Glomerular endothelial cell (primary cell): ENCODE data around the gene TLR3. TPM values are rescaled to one million over a fixed set of nuclear protein-coding genes. Genes with fewer than 3 reads are reported as not detected.
"Not testable (repeated sequence)": the region's sequence is repeated elsewhere in the genome, so short reads cannot be mapped to it uniquely, and the experiment has no call there.

Experiments used
- DNase-seq: peaks from one replicate; pipeline ENCODE4 v3.0.0-alpha.2; 2011; ENCODE audit warnings: low read depth, low spot score; ENCODE audit errors: extremely low read depth
- total RNA-seq: library from RNA; depleted of rRNA; stranded (reverse); fragments of >200 nt; gene quantifications from 2 replicates; pipeline ENCODE4 v1.2.3, GENCODE V29; 2015

TLR3 gene
- total RNA-seq, 1 donor from 2014 or later: 7.4 TPM

DNA sequence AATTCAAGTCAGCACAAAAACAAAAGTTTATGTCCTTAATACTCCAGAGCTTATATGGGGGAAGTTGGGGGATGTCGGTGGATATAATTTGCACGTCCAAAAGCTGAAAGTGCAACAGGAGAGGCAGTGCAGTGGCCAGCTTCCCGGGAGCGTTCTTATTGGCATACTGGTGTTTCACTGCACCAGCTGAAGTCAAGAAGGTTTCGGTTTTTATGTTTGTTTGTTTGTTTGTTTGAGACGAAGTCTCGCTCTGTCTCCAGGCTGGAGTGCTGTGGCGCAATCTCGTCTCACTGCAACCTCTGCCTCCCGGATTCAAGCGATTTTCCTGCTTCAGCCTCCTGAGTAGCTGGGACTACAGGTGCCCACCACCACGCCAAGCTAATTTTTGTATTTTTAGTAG lies 28.6 kb upstream of the TLR3 start:
- no peak for DNase-seq

DNA sequence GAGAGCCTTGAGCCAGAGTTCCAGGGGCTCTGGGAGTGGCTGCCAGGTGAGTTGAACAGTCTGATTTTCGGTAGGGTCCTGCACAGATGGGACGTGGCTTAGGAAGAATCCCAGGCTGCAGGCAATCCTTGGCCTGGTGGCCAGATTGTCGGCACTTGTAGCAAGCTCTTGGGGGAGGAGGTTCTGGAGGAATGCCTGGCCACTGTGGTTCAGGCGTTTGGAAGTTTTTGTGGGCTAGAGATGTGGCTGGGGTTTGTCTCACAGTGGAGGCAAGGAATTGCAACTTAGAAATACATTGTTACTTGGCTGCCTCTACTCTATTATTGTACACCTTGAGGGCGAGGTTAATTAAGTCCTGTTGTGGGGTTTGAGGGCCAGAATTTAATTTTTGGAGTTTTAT lies 21.5 kb upstream of the TLR3 start:
- DNase-seq: not testable (repeated sequence)

DNA sequence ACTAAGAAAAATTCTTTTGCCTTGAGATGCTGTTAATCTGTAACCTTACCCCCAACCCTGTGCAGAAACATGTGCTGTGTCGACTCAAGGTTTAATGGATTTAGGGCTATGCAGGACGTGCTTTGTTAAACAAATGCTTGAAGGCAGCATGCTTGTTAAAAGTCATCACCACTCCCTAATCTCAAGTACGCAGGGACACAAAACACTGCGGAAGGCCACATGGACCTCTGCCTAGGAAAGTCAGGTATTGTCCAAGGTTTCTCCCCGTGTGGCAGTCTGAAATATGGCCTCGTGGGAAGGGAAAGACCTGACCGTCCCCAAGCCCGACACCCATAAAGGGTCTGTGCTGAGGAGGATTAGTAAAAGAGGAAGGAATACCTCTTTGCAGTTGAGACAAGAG lies 18.8 kb upstream of the TLR3 start:
- DNase-seq: not testable (repeated sequence)

DNA sequence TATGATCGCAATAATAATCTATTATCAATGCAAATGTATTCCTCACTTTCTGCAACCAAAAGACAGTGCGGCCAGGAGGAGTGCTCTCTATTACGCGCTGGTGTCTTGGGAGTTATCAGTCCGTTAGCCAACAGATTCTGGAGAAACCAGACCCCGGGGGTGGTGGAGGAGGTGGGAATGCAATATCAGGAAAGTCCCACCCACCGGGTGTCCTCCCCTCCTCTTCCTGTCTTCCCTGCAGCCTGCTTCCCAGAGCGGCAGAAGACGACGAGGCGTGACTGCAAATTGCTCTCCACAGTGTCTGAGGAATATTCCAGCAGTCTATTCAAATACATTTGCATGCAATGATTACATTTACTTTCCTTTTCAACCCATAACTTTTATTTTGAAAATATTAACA lies 17.9 kb upstream of the TLR3 start:
- no peak for DNase-seq

DNA sequence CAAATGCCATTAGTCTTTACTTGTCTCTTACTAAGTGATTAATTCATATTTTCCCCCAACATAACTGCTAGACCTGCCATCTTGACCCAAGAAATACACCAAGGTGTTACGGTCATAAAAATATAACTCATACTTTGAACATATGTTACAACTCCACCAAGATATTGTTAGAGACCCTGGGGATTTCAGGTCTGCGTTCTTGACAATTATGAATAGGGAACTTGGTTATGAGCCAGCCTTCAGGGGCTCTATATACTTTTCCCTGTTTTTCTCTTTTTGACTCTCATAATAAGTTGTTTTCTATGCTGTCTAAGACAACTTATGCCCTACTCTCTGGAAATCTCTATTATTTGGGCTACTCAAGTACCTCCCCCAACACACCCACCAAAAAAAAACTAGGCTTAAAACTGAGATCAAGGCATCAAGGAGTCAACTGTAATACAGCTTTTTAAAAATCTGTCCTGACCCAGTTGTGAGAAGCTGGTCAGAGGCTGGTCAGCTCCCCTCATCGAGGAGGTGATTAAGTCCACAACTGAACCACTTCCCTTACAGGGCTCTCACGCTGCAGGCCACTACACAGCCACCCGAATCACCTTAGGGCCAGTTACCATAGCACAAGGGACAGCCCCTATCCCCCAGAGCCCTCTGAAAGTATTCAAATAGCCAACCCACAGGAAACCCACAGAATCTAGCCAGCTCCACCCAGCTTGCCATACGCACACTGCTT lies 10.5 kb upstream of the TLR3 start:
- DNase-seq: no peak

DNA sequence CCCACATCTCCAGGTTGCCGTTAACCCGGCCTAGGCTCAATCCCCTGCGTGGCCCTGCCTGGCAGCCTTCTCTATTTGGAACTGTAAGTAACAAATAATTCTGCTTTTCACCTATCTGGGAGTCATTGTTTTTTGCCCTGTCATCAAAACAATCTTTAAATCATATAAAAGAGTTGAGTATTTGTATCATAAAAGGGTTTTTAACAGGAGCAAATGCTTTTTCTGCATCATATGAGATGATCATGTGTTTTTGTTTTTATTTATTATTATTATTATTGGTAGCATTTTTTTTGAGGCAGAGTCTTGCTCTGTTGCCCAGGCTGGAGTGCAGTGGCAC lies 10.0 kb upstream of the TLR3 start:
- DNase-seq: no peak

DNA sequence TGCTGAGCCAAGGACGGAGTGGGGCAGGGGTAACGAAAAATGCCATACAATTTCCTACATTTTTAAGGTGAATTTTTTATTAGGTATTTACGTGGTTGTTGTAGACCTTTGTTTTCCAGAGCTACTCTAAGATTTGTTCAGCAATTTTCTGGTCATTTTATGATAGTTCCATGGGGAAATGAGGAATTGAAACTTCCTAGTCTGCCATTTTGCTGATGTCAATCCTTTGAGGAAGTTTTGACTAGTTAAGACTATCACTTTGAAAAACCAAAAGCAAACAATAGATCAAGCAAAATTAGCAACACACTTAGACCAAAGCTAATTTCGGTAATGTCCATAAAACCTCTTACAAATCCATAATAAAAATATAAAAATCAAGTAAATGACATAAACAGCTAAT lies 7.0 kb upstream of the TLR3 start:
- DNase-seq: no peak

DNA sequence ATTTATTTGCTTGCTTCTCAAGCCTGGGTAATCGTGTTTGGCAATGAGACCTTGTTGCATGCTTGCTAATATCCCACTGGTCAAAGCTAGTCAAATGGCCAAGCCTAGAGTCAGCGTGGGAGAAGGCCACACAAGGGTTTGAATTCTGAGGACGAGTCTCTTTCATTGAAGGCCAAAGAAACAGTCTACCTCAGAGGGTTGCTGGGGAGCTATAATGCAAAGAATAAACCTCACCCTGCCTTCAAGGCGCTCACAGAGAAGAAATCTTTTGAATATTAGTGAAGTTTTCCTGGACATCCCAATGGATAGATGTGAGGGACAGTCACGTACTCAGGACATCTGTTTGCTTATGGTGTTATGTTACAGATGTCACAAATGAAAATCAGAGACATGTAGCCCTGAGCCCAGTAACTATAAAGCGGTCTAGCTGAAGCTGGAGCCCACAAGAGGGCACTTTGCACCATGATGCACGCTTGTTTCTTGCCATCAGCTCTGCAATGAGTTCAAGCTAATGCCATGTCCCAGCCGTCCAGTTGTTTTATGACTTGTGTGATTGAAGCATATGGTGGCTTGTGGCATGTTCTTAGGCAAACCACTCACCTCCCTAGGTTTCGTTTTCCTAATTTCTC lies 1.1 kb upstream of the TLR3 start:
- no peak for DNase-seq

DNA sequence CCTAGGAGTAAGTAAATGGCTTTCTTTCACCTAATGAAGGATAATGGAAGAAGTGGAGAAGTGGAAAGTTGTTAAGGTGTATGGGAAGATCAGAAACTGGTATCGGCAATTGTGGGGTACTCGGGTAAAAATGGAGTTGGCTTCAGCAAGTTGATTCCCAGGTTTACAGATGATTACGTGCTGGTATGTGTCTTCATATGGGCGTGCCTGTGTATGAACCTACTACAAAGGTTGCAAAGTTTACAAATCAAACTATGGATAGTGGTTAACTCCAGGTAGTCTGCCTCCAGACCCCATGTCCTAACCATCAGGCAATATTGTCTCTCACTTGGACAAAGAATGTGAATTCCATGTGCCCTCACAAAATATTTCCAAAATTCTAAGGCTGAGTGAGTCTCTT lies 773 bp downstream of the TLR3 start:
- no peak for DNase-seq

DNA sequence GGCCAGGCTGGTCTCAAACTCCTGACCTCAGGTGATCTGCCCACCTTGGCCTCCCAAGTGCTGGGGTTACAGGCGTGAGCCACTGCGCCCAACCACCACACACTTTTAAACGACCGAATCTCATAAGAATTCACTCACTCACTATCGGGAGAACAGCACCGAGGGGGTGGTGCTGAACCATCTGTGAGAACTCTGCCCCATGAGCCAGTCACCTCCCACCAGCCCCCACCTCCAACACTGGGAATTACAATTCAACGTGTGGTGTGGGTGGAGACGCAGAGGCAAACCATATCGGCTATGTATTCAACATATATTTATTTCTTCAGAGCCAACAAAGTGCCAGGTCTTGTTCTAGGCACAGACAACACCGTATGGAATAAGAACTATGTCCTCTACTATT lies 3.6 kb downstream of the TLR3 start:
- DNase-seq: no peak

DNA sequence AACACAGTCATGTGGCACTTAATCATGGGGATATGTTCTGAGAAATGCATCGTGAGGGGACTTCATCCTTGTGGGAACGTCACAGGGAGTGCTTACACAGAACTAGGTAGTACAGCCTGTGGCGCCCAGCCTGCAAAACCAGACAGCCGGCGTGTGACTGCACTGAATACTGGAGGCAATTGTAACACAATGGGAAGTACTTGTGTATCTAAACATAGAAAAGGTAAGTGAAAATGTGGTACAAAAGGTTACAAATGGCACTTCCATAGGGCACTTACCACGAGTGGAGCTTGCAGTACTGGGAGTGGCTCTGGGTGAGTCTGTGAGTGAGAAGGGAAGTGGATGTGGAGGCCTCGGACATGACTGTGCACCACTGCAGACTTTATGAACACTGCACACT lies 5.2 kb downstream of the TLR3 start:
- no peak for DNase-seq

DNA sequence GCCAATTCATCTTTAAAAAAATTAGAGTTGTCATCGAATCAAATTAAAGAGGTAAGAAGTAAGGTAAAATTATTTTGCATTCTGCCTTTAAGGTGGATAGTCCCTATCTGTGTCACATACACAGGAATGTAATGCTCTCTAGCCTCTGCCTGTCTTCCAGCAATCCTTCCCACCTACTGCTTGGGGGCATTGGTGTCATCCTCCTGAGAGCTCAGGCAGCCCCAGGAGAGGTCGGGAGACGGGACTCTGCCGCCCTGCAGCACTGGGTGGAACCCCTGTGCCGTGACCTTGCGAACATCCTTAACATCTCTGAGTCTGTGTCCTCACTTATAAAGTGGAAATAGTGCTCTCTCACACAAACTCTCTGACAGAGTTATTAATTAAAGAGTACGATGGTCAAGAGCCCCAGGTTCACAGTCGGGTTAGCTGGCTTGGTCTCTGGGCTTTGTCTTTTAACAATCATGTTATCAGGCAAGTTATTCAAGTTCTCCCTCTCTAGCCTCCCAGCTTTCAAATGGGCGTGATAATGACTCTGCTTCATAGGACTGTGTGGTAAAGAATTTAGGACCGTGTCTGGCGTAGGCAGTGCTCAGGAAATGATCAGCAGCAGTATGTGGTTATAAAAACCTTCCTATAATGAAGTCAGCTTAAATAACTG lies 10.2 kb downstream of the TLR3 start:
- no peak for DNase-seq

DNA sequence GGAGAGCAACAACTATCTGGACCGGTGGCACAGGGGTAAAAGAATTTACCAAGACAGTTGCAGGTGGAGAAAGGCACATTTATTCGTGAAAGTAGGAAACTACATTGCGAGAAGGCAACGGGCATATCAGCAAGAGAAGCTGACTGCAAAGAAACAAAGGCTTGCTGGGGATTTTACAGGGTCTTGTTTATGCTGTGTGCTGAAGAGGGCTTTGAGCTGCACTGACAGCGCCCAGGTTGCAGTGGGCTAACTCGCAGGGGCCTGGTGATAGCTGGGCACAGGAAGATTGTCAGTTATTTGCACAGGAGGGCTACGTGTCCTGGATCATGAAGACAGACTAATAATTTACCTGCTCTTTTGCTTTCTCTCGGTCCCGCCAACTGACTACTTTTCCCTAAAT lies 10.7 kb downstream of the TLR3 start:
- DNase-seq: no peak

DNA sequence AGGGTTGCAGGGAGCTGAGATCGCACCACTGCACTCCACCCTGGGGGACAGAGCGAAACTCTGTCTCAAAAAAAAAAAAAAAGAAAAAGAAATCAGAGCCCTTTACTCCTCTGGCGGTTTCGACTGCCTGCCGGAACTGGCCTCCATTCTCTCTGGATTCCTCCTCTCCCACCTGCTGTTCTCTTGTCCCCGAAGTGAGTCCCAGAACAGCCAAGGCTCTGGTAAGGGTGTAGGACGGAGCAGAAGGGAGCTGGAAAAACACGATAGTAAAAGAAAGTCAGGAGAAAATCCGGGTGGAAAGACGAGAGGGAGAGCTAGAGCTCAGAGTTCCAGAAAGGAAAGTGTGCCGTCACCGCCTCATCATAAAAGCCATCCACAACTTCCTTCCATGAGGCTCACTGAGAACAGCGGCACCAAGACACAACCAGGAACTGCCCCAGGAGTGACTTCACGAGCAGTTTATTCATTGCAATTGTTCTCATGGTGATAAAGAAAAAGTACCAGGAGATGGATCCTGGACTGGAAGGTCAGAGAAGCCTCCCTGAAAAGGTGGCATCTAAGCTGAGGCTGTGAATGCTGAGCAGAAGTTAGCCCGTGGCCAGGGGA lies 12.3 kb downstream of the TLR3 start:
- no peak for DNase-seq

DNA sequence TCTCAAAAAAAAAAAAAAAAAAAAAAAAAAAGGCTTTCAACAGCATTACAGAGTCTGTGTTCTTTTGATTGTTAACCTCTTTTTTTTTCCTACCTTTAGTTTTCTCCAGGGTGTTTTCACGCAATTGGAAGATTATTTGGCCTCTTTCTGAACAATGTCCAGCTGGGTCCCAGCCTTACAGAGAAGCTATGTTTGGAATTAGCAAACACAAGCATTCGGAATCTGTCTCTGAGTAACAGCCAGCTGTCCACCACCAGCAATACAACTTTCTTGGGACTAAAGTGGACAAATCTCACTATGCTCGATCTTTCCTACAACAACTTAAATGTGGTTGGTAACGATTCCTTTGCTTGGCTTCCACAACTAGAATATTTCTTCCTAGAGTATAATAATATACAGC lies 13.3 kb downstream of the TLR3 start:
- no peak for DNase-seq

DNA sequence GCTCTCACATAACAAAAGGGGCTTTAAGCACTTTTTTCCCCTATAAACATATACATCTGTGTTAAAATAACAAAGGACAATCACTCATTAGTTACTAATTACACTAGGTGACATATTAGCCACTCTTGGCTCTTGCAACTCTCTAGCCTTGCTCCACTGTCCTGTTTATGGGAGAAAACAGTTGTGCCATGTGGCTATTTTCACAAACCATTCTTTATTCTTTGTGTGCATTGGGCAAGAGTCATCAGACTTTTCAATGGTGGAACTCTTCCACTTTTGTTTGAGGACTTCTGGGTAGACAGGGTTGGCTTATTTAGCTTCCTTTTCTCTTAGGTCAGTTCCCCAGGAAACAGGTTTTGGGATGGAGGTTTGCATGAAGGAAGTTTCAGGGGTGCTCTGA lies 19.6 kb downstream of the TLR3 start:
- no peak for DNase-seq

DNA sequence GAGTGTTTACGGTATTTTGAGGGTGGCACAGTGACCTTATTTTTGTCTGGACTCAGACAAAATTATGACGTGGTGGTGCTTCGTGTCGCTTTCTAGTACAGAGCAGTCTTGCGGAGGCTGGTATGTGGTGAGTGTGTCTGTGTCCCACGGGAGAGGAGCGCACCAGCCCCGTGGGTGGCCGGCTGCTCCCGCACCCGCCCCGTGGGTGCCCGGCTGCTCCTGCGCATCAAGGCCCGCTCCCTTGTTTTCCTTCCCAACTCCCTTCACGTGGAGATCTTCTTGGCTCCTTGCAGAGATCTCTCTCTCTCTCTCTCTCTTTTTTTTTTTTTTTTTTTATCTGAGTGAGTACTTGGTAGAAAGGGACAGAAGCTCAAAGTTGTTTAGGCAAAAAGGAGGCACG lies 23.3 kb downstream of the TLR3 start:
- no peak for DNase-seq

DNA sequence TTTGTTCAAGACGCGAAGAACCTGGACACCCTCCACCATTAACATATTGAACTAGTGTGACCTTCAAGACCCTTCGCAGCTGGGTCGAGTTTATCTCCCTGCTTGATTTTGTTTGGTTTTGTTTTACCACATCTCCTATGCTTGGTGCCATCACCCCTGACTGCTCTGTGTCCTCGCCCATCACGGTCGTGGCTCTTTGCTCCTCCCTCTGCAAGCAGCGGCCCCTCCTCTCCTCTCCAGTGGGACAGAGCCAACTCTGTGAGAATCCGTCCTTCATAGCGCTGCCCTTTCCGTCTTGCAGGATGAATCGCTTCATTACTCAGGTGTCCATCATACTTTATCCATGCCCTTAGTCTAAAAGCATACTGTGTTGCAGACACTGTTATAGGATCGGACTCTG lies 26.4 kb downstream of the TLR3 start:
- no peak for DNase-seq

DNA sequence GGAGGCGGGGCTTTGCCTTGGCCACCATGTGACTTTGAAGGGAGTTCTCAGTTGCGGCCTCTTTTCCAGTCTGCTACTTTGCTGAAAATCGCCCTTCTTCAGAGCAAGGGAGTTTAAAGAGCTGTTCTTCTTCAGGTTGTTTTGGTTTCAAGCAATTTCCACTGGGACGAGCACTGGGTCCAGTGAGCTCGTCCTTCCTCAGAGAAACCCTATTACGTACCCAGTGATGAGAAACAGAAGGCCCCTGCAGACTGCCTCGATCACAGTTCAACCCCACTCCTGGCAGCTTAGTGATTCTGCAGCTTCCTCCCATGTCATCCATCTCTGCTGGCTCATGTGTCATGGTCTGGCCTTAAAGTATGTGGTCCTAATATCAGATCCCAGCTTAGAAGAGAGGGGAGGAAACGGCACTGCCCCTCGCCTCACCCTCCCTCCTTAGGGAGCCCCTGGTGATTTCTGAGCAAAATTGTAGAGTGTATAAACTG lies 27.8 kb downstream of the TLR3 start:
- DNase-seq: no peak

DNA sequence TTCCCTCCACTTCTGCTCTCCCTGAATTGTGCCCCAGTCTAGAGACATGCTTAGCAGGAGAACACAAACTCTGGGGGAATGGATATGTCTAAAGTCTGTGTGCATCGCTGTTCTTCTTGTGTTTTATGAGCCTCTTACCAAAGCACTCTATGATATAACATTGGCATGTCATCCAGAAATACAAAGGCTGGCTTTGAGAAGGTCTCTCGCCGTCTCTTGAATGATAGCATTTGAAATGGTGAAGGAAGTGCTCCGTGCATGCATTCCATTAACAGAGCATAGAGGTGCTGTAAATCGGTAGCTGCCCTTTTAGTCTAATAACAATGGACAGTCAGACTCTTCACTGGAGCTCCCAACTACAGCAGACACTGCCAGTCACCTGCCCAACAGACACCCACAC lies 28.4 kb downstream of the TLR3 start:
- DNase-seq: no peak

DNA sequence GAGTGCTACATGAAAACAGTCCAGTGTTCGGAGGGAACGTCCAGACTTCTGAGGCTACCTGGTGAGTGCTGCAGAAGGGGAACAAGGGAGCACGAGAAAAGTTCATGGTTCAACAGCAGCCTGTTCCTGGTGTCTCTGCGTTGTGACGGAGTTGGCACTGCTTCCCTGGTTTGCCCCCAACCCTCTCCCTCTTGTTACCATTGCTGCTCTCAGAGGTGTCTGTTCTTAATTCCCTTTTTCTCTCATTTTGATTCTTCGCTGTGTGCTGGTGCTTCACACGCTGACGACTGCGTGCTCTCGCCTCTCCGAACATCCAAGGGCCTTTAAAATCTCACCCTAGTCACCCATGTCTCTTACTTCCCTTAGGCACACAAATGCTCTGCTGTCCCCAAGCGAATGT lies 34.0 kb downstream of the TLR3 start:
- DNase-seq: no peak
